ENCODE results near the gene ALDH8A1.
A peak's percentile ranks its signal among the peaks of the same experiment; 100 is the strongest.
"Not testable (repeated sequence)": the region's sequence is repeated elsewhere in the genome, so short reads cannot be mapped to it uniquely, and the experiment has no call there.

Gene ALDH8A1

GRCh38 chr6:134908906-134909516 is 40.9 kb downstream of the ALDH8A1 start:
- peak; percentile 29 for DNase-seq

- not testable (repeated sequence) for DNase-seq
These were observed 45.2 kb downstream of the ALDH8A1 start for GRCh38 chr6:134904731-134905130.

GRCh38 chr6:134903448-134903847 is 46.5 kb downstream of the ALDH8A1 start:
- DNase-seq, result no peak

- no peak for DNase-seq
These were observed 47.0 kb downstream of the ALDH8A1 start for GRCh38 chr6:134902936-134903335.

- no peak for DNase-seq
These were observed 47.6 kb downstream of the ALDH8A1 start for GRCh38 chr6:134902074-134902861.

- DNase-seq, result no peak
These were observed 51.3 kb downstream of the ALDH8A1 start for GRCh38 chr6:134898575-134898974.

- DNase-seq, result not testable (repeated sequence)
These were observed 51.7 kb downstream of the ALDH8A1 start for GRCh38 chr6:134898166-134898565.

GRCh38 chr6:134896910-134897309 is 53.0 kb downstream of the ALDH8A1 start:
- no peak for DNase-seq

- DNase-seq, result no peak
These were observed 55.1 kb downstream of the ALDH8A1 start for GRCh38 chr6:134894800-134895199.

- no peak for DNase-seq
These were observed 57.5 kb downstream of the ALDH8A1 start for GRCh38 chr6:134892362-134892761.

GRCh38 chr6:134891633-134892032 is 58.3 kb downstream of the ALDH8A1 start:
- no peak for DNase-seq

- no peak for DNase-seq
These were observed 61.6 kb downstream of the ALDH8A1 start for GRCh38 chr6:134888316-134888715.

GRCh38 chr6:134884752-134885151 is 65.1 kb downstream of the ALDH8A1 start:
- no peak for DNase-seq

- DNase-seq, result no peak
These were observed 66.6 kb downstream of the ALDH8A1 start for GRCh38 chr6:134883314-134883713.

GRCh38 chr6:134882426-134883038 is 67.4 kb downstream of the ALDH8A1 start:
- peak; percentile 66 for DNase-seq

GRCh38 chr6:134880487-134881190 is 69.3 kb downstream of the ALDH8A1 start:
- DNase-seq, result no peak

- no peak for DNase-seq
These were observed 71.8 kb downstream of the ALDH8A1 start for GRCh38 chr6:134878136-134878535.

- DNase-seq, result no peak
These were observed 74.5 kb downstream of the ALDH8A1 start for GRCh38 chr6:134875367-134875766.

- no peak for DNase-seq
These were observed 76.2 kb downstream of the ALDH8A1 start for GRCh38 chr6:134873500-134874388.

- no peak for DNase-seq
These were observed 79.0 kb downstream of the ALDH8A1 start for GRCh38 chr6:134870677-134871498.

GRCh38 chr6:134868812-134869211 is 81.1 kb downstream of the ALDH8A1 start:
- DNase-seq, result no peak

Measured in NCI-H1694 treated with DMSO at 0.1 percent for 48 hours (cell line).